HEK293 (cell line): ENCODE results near the gene GARIN5B.

Source experiments
- BCL11A ChIP-seq: fragments of 450-650 bp; formaldehyde crosslinking; IDR thresholded peaks from 2 replicates; pipeline ENCODE4 v1.5.1; 2016; ENCODE audit warnings: low read depth, missing biosample characterization, missing genetic modification characterization
- BCL11B ChIP-seq: fragments of 450-650 bp; formaldehyde crosslinking; IDR thresholded peaks from 2 replicates; pipeline ENCODE4 v1.5.1; 2016; ENCODE audit warnings: low read depth, missing biosample characterization, missing genetic modification characterization
- EGR2 ChIP-seq: fragments of 450-650 bp; formaldehyde crosslinking; IDR thresholded peaks from 2 replicates; pipeline ENCODE4 v1.5.1; 2016; ENCODE audit warnings: low read depth, missing biosample characterization, missing genetic modification characterization
- GLI2 ChIP-seq: fragments of 450-650 bp; formaldehyde crosslinking; IDR thresholded peaks from 2 replicates; pipeline ENCODE4; 2017; ENCODE audit warnings: missing biosample characterization, missing genetic modification characterization, low read depth, borderline replicate concordance
- PRDM1 ChIP-seq: fragments of 450-650 bp; formaldehyde crosslinking; IDR thresholded peaks from 2 replicates; pipeline ENCODE4; 2016; ENCODE audit warnings: missing biosample characterization, missing genetic modification characterization
- SETDB1 ChIP-seq: IDR thresholded peaks from one replicate; pipeline ENCODE4 v1.6.1; 2017; ENCODE audit warnings: mild to moderate bottlenecking, low read length, moderate library complexity, mixed read lengths; ENCODE audit not compliant: insufficient read length
- SP7 ChIP-seq: fragments of 450-650 bp; formaldehyde crosslinking; IDR thresholded peaks from 2 replicates; pipeline ENCODE4 v1.5.1; 2016; ENCODE audit warnings: missing biosample characterization, missing genetic modification characterization
- YY1 ChIP-seq: fragments of 450-650 bp; formaldehyde crosslinking; IDR thresholded peaks from 2 replicates; pipeline ENCODE4 v1.5.1; 2018; ENCODE audit warnings: missing biosample characterization, missing genetic modification characterization
- ZFHX2 ChIP-seq: fragments of 450-650 bp; formaldehyde crosslinking; conservative IDR thresholded peaks from 2 replicates; pipeline ENCODE4 v1.5.1; 2016; ENCODE audit warnings: missing biosample characterization, missing genetic modification characterization
- ZNF280D ChIP-seq: fragments of 450-650 bp; formaldehyde crosslinking; IDR thresholded peaks from 2 replicates; pipeline ENCODE4 v1.5.1; 2016; ENCODE audit warnings: missing biosample characterization, missing genetic modification characterization
- ZNF302 ChIP-seq: fragments of 450-650 bp; formaldehyde crosslinking; IDR thresholded peaks from 2 replicates; pipeline ENCODE4 v1.5.1; 2016; ENCODE audit warnings: missing biosample characterization, missing genetic modification characterization, low read depth
- ZNF324 ChIP-seq: fragments of 450-650 bp; formaldehyde crosslinking; IDR thresholded peaks from 2 replicates; pipeline ENCODE4 v1.5.1; 2016; ENCODE audit warnings: missing biosample characterization, missing genetic modification characterization
- ZNF423 ChIP-seq: fragments of 450-650 bp; formaldehyde crosslinking; IDR thresholded peaks from 2 replicates; pipeline ENCODE4 v1.5.1; 2016; ENCODE audit warnings: missing biosample characterization, missing genetic modification characterization
- ZNF501 ChIP-seq: fragments of 450-650 bp; formaldehyde crosslinking; IDR thresholded peaks from 2 replicates; pipeline ENCODE4 v1.5.1; 2016; ENCODE audit warnings: missing biosample characterization, missing genetic modification characterization
- ZNF521 ChIP-seq: fragments of 450-650 bp; formaldehyde crosslinking; IDR thresholded peaks from 2 replicates; pipeline ENCODE4 v1.5.1; 2017; ENCODE audit warnings: missing biosample characterization, mild to moderate bottlenecking, missing genetic modification characterization
- ZNF555 ChIP-seq: fragments of 450-650 bp; formaldehyde crosslinking; conservative IDR thresholded peaks from 2 replicates; pipeline ENCODE4 v1.5.1; 2017; ENCODE audit warnings: missing biosample characterization, mild to moderate bottlenecking, missing genetic modification characterization, inconsistent platforms
- ZNF692 ChIP-seq: fragments of 450-650 bp; formaldehyde crosslinking; IDR thresholded peaks from 2 replicates; pipeline ENCODE4 v1.5.1; 2016; ENCODE audit warnings: missing biosample characterization, missing genetic modification characterization
- TF ChIP-seq, protein P1 (sequence below): fragments of 450-650 bp; formaldehyde crosslinking; IDR thresholded peaks from 2 replicates; pipeline ENCODE4 v1.5.1; 2016; ENCODE audit warnings: missing biosample characterization, missing genetic modification characterization, borderline replicate concordance
- TF ChIP-seq, protein P2 (sequence below): fragments of 450-650 bp; formaldehyde crosslinking; IDR thresholded peaks from 2 replicates; pipeline ENCODE4 v1.5.1; 2017; ENCODE audit warnings: missing biosample characterization, missing genetic modification characterization
- TF ChIP-seq, protein P3 (sequence below): fragments of 450-650 bp; formaldehyde crosslinking; IDR thresholded peaks from 2 replicates; pipeline ENCODE4 v1.5.1; 2016; ENCODE audit warnings: missing biosample characterization, missing genetic modification characterization, low read depth
- TF ChIP-seq, protein P4 (sequence below): fragments of 450-650 bp; IDR thresholded peaks from 2 replicates; pipeline ENCODE4 v1.5.1; 2018; ENCODE audit warnings: missing biosample characterization, mild to moderate bottlenecking, missing genetic modification characterization

GARIN5B gene

DNA sequence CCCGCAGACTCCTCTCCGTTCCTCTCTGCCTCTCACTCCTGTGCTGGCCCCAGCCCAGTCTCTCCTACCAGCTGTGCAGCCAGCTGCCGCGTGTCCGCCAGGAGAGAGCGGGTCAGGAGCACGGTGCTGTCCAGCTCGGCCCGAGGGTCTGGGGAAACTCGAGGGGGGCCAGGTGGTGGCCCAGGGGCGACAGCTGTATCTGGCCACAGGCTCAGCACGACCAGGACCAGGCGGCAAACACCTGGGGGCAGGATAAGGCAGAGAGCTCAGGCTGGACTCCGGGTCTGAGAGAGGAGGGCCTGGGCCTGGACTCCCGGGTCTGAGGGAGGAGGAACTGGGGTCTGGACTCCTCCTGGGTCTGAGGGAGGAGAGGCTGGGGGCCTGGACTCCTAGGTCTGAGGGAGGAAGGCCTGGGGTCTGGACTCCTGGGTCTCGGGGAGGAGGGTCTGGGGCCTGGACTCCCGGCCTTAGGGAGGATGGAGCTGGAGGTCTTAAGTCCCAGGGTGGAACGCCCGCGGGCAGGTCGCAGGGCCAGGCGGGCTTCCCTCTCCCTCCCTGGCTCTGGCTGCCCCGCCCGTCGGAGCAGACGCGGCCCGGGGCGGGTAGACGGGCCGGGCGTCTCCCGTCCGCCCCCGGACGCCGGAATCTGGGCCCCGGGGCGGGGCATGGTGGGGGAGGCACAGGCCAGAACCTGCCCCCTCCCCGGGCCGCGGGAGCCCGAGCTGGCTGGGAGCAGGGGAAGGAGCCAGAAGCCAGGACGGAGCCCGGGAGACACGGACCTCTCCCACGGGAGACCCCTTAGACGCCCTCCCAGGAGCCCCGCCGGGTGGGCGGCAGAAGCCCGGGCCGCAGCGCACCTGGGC, 5.9 kb upstream of the GARIN5B start (continued):
- TF ChIP-seq, protein P1, sequence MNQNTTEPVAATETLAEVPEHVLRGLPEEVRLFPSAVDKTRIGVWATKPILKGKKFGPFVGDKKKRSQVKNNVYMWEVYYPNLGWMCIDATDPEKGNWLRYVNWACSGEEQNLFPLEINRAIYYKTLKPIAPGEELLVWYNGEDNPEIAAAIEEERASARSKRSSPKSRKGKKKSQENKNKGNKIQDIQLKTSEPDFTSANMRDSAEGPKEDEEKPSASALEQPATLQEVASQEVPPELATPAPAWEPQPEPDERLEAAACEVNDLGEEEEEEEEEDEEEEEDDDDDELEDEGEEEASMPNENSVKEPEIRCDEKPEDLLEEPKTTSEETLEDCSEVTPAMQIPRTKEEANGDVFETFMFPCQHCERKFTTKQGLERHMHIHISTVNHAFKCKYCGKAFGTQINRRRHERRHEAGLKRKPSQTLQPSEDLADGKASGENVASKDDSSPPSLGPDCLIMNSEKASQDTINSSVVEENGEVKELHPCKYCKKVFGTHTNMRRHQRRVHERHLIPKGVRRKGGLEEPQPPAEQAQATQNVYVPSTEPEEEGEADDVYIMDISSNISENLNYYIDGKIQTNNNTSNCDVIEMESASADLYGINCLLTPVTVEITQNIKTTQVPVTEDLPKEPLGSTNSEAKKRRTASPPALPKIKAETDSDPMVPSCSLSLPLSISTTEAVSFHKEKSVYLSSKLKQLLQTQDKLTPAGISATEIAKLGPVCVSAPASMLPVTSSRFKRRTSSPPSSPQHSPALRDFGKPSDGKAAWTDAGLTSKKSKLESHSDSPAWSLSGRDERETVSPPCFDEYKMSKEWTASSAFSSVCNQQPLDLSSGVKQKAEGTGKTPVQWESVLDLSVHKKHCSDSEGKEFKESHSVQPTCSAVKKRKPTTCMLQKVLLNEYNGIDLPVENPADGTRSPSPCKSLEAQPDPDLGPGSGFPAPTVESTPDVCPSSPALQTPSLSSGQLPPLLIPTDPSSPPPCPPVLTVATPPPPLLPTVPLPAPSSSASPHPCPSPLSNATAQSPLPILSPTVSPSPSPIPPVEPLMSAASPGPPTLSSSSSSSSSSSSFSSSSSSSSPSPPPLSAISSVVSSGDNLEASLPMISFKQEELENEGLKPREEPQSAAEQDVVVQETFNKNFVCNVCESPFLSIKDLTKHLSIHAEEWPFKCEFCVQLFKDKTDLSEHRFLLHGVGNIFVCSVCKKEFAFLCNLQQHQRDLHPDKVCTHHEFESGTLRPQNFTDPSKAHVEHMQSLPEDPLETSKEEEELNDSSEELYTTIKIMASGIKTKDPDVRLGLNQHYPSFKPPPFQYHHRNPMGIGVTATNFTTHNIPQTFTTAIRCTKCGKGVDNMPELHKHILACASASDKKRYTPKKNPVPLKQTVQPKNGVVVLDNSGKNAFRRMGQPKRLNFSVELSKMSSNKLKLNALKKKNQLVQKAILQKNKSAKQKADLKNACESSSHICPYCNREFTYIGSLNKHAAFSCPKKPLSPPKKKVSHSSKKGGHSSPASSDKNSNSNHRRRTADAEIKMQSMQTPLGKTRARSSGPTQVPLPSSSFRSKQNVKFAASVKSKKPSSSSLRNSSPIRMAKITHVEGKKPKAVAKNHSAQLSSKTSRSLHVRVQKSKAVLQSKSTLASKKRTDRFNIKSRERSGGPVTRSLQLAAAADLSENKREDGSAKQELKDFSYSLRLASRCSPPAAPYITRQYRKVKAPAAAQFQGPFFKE (tag by site-specific recombination): no peak
- no peak for TF ChIP-seq BCL11B (tag by site-specific recombination)
- TF ChIP-seq BCL11A (tag by site-specific recombination): no peak
- no peak for TF ChIP-seq SP7 (tag by site-specific recombination)
- TF ChIP-seq ZNF423 (tag by site-specific recombination): no peak
- TF ChIP-seq, protein P2, sequence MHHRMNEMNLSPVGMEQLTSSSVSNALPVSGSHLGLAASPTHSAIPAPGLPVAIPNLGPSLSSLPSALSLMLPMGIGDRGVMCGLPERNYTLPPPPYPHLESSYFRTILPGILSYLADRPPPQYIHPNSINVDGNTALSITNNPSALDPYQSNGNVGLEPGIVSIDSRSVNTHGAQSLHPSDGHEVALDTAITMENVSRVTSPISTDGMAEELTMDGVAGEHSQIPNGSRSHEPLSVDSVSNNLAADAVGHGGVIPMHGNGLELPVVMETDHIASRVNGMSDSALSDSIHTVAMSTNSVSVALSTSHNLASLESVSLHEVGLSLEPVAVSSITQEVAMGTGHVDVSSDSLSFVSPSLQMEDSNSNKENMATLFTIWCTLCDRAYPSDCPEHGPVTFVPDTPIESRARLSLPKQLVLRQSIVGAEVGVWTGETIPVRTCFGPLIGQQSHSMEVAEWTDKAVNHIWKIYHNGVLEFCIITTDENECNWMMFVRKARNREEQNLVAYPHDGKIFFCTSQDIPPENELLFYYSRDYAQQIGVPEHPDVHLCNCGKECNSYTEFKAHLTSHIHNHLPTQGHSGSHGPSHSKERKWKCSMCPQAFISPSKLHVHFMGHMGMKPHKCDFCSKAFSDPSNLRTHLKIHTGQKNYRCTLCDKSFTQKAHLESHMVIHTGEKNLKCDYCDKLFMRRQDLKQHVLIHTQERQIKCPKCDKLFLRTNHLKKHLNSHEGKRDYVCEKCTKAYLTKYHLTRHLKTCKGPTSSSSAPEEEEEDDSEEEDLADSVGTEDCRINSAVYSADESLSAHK (tag by site-specific recombination): no peak
- TF ChIP-seq ZNF302 (tag by site-specific recombination): no peak
- TF ChIP-seq PRDM1: no peak
- TF ChIP-seq, protein P3, sequence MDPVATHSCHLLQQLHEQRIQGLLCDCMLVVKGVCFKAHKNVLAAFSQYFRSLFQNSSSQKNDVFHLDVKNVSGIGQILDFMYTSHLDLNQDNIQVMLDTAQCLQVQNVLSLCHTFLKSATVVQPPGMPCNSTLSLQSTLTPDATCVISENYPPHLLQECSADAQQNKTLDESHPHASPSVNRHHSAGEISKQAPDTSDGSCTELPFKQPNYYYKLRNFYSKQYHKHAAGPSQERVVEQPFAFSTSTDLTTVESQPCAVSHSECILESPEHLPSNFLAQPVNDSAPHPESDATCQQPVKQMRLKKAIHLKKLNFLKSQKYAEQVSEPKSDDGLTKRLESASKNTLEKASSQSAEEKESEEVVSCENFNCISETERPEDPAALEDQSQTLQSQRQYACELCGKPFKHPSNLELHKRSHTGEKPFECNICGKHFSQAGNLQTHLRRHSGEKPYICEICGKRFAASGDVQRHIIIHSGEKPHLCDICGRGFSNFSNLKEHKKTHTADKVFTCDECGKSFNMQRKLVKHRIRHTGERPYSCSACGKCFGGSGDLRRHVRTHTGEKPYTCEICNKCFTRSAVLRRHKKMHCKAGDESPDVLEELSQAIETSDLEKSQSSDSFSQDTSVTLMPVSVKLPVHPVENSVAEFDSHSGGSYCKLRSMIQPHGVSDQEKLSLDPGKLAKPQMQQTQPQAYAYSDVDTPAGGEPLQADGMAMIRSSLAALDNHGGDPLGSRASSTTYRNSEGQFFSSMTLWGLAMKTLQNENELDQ (tag by site-specific recombination): no peak
- peak; percentile 76 for TF ChIP-seq EGR2 (tag by site-specific recombination)
- TF ChIP-seq, protein P4, sequence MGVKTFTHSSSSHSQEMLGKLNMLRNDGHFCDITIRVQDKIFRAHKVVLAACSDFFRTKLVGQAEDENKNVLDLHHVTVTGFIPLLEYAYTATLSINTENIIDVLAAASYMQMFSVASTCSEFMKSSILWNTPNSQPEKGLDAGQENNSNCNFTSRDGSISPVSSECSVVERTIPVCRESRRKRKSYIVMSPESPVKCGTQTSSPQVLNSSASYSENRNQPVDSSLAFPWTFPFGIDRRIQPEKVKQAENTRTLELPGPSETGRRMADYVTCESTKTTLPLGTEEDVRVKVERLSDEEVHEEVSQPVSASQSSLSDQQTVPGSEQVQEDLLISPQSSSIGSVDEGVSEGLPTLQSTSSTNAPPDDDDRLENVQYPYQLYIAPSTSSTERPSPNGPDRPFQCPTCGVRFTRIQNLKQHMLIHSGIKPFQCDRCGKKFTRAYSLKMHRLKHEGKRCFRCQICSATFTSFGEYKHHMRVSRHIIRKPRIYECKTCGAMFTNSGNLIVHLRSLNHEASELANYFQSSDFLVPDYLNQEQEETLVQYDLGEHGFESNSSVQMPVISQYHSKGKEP (tag by site-specific recombination): no peak
- no peak for TF ChIP-seq ZNF280D (tag by site-specific recombination)
- no peak for TF ChIP-seq YY1 (tag by site-specific recombination)
- TF ChIP-seq GLI2 (tag by site-specific recombination): no peak
- peak; percentile 91 for TF ChIP-seq ZFHX2
- no peak for TF ChIP-seq ZNF501 (tag by site-specific recombination)
- no peak for TF ChIP-seq ZNF555 (tag by site-specific recombination)
- no peak for TF ChIP-seq SETDB1
- no peak for TF ChIP-seq ZNF324
- TF ChIP-seq ZNF692: no peak
- TF ChIP-seq ZNF521 (tag by site-specific recombination): no peak
